ENCODE measurements around the gene VEPH1.

DNA sequence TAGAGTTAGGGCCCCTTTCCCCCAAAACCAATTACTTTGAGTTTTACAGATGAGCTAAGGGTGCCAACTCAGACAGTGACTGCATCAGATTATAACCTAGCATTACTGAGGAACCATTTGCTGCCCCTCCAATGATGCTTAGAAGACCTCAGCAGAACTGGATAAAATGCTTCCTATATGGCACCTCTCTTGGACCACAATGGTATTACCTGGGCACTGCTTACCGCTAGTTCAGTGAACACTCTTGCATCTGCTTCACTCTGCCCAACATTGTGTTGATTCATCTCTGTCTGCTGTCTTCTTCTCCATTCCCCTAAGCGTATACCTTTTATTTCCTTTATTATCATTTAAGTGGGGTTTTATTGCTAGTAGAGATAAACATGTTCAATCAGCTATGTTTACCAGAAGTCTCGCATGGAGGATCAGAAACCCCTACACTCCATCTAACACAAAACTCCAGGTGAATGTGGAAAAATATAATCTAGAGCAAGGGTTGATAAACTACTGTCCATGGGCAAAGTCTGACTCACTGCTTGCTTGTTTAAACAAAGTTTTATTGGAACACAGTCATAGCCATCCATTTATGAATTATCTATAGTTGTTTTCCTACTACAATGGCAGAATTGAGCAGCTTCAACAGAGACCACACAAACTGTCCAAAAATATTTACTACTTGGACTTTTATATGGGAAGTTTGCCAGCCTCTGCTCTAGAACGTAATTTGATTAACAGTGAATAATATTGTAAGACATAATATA, 166.8 kb downstream of the VEPH1 start:
- no peak for TF ChIP-seq POLR2AphosphoS5 (IDR thresholded peaks at IDR 0.05; ENCODE audit: low read depth, low read length)
- no peak for TF ChIP-seq SPI1 (IDR thresholded peaks at IDR 0.05; ENCODE audit: low read depth, low read length)
- no peak for TF ChIP-seq POLR2A (IDR thresholded peaks at IDR 0.05; ENCODE audit: low read depth, low read length)
- no peak for TF ChIP-seq TAF1 (IDR thresholded peaks at IDR 0.05; ENCODE audit: low read depth, low read length)
- no peak for TF ChIP-seq POU2F2 (IDR thresholded peaks at IDR 0.05; ENCODE audit: low read depth, low read length)
